GM12873 (cell line): ENCODE measurements around the gene MRPL24.

Experiments
- TF ChIP-seq, protein P1 (sequence below): IDR thresholded peaks from 2 replicates; pipeline ENCODE4 v1.5.1; 2012; ENCODE audit warnings: low read depth, mild to moderate bottlenecking, moderate library complexity, low read length, control low read depth; ENCODE audit not compliant: insufficient read depth; ENCODE audit errors: missing control alignments

The MRPL24 gene

GRCh38 chr1:156744786-156745419 is 4.0 kb upstream of the MRPL24 start:
- TF ChIP-seq, protein P1, sequence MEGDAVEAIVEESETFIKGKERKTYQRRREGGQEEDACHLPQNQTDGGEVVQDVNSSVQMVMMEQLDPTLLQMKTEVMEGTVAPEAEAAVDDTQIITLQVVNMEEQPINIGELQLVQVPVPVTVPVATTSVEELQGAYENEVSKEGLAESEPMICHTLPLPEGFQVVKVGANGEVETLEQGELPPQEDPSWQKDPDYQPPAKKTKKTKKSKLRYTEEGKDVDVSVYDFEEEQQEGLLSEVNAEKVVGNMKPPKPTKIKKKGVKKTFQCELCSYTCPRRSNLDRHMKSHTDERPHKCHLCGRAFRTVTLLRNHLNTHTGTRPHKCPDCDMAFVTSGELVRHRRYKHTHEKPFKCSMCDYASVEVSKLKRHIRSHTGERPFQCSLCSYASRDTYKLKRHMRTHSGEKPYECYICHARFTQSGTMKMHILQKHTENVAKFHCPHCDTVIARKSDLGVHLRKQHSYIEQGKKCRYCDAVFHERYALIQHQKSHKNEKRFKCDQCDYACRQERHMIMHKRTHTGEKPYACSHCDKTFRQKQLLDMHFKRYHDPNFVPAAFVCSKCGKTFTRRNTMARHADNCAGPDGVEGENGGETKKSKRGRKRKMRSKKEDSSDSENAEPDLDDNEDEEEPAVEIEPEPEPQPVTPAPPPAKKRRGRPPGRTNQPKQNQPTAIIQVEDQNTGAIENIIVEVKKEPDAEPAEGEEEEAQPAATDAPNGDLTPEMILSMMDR: no peak

DNA sequence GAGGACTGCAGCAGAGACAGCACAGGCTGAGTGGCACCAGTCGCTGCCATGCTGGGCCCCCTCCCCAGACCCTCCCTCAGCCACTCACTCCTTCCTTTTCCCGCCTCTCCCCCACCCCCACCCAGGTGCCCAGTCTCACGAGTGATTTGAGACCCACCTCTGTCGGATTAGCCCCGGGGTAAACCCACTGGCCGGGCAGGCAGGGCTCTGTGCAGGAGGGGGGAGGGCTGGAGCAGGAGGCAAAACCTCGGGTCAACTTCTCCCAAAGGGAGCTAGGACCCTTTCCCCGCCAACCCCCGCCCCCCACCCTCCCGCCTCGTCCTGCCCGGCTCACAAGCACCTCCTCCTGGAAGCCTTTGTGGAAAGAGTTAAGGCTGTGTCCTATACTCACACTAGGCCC is 3.5 kb upstream of the MRPL24 start:
- TF ChIP-seq, protein P1: no peak

GRCh38 chr1:156743367-156744302 is 2.7 kb upstream of the MRPL24 start:
- TF ChIP-seq, protein P1: no peak

DNA sequence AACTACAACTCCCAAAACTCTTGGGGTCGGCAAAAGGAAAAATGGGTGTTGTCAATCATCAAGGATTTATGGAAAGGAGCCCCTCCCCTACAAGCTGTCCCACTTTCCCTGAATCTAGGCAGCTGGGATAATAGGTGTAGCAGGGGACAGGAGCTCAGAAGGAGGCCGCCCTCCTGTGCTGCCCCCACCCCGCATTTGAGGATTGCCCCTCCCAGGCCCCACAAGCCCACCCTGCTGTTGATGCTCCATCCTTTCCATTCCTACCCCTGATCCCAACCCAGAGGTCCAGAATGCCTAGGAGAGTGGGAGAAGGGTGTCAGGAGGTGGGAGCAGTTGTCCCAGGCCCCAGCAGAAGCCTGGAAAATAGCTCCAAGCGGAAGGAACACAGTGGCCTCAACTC is 1.9 kb upstream of the MRPL24 start:
- TF ChIP-seq, protein P1: no peak

DNA sequence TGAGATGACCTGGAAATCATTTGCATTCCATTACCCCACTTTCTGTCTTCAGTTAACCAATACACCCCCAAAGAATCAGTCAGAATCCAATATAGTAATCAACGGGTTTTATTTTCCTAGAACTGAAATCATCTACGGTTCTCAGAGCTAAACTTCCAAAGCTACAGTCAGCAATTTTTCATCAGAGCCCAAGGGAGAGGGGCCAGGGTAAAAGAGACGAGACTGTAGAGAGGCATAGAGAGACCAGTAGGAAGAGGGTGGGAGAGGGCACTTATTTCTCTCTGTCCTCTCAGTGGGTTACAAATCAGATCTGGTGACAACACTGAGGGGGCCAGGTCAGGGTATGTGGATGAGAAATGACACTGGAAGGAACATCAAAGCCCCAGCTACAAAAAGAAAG is 1.1 kb upstream of the MRPL24 start:
- TF ChIP-seq, protein P1: no peak

- TF ChIP-seq, protein P1: no peak
Observed at GRCh38 chr1:156741481-156741983, 644 bp upstream of the MRPL24 start.

DNA sequence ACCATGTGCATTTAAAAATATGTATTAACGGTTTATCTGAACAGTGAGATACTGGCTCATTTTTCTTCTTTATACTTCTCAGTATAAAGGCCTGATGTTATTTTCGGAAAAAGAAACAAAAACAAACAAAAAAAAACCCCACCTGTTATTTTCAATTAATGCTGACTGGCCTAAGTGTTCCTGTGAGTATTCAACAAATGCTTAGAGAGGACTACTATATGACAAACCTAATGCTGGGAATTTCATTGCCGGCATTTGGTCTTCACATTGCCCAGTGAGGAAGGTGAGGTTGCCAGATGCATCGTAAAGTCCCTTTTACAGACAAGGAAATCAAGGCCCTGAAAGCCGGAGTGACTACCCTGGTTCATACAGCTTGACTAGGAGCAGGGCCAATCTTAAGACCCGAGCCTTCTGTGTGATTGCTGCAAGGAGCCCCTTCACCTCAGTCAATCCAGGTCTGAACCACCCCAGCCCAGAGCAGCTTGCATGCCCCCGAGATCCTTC is 599 bp downstream of the MRPL24 start:
- TF ChIP-seq, protein P1: no peak
